PC-3 (cell line): Measurements from ENCODE around the gene FSD1.

ENCODE experiments used
- CTCF ChIP-seq: fragments of 300-600 bp; sonication (generic); conservative IDR thresholded peaks from 2 replicates; pipeline ENCODE4 v1.5.1; 2017; ENCODE audit warnings: antibody characterized with exemption, low read depth, mild to moderate bottlenecking, low read length
- EZH2 ChIP-seq: fragments of 300-600 bp; sonication (generic); IDR thresholded peaks from one replicate; pipeline ENCODE4 v1.6.1; 2017; ENCODE audit warnings: antibody characterized with exemption, mild to moderate bottlenecking, low read length; ENCODE audit not compliant: unreplicated experiment

GRCh38 chr19:4295972-4296771, 8.2 kb upstream of the FSD1 start:
- no peak for TF ChIP-seq CTCF
- no peak for TF ChIP-seq EZH2
